Activated naive CD4-positive, alpha-beta T cell treated with anti-CD3 and anti-CD28 coated beads, Interleukin-2, amount 10 ng/mL, durations not matched to agents 7 days and 5 days (primary cell): ENCODE data around the gene GNAZ.

Experiments
- CTCF ChIA-PET: fragments of 350-600 bp; sonication (Branson Sonifier 250); formaldehyde crosslinking; loops from one replicate; lab custom pipeline; 2021; ENCODE audit warnings: antibody characterized with exemption; lab: Charles Lee
- DNase-seq: peaks from one replicate; pipeline ENCODE4 v3.0.0-alpha.2; 2020
- H3K27ac Mint-ChIP-seq: one replicate; pipeline ENCODE4 v1.8.0; 2021; ENCODE audit warnings: mild to moderate bottlenecking, moderate library complexity, mixed read lengths
- H3K27me3 Mint-ChIP-seq: one replicate; pipeline ENCODE4 v1.8.0; 2021; ENCODE audit warnings: mild to moderate bottlenecking, mixed read lengths
- H3K36me3 Mint-ChIP-seq: one replicate; pipeline ENCODE4 v1.8.0; 2021; ENCODE audit warnings: mixed read lengths
- H3K4me1 Mint-ChIP-seq: one replicate; pipeline ENCODE4 v1.8.0; 2021; ENCODE audit warnings: mixed read lengths
- H3K4me3 Mint-ChIP-seq: one replicate; pipeline ENCODE4 v1.8.0; 2021; ENCODE audit warnings: mild to moderate bottlenecking, moderate library complexity, mixed read lengths
- H3K9me3 Mint-ChIP-seq: one replicate; pipeline ENCODE4 v1.8.0; 2021; ENCODE audit warnings: mixed read lengths

Gene GNAZ

DNA sequence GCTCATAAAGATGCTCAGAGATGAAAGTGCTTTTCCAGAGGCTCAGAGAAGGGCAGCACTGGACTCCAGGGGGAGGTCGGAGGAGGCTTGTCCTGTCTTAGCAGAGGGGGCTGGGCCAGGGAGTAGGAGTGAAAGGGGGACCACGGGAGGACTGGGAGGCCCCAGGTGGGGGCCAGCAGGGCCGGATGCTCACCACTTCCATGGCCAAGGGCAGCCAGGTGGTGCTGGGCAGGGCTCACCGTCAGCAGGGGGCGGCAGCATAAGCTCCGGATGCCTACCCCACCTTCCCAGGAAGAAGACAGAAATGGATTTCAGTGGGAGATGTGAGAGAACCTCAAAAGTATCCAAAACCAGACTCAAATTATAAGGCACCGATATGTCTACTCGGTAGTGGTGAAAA lies 86.0 kb downstream of the GNAZ start:
- CTCF ChIA-PET = interaction anchor here (1.8 to 2.1 kb wide), 2 partner anchors 19 to 230 kb away, joined by 5 to 6 read pairs; no protein-coding TSS in a partner anchor
- no peaks in the 10 kb centered on the region for H3K9me3 Mint-ChIP-seq
- H3K27me3 Mint-ChIP-seq = peaks cover 13% of the 10 kb centered on the region
- peaks cover 14% of the 10 kb centered on the region for H3K4me1 Mint-ChIP-seq
- H3K36me3 Mint-ChIP-seq = no peaks in the 10 kb centered on the region
- DNase-seq = no peak
- no peak overlapping the region for H3K4me3 Mint-ChIP-seq
- no peak overlapping the region for H3K27ac Mint-ChIP-seq

DNA sequence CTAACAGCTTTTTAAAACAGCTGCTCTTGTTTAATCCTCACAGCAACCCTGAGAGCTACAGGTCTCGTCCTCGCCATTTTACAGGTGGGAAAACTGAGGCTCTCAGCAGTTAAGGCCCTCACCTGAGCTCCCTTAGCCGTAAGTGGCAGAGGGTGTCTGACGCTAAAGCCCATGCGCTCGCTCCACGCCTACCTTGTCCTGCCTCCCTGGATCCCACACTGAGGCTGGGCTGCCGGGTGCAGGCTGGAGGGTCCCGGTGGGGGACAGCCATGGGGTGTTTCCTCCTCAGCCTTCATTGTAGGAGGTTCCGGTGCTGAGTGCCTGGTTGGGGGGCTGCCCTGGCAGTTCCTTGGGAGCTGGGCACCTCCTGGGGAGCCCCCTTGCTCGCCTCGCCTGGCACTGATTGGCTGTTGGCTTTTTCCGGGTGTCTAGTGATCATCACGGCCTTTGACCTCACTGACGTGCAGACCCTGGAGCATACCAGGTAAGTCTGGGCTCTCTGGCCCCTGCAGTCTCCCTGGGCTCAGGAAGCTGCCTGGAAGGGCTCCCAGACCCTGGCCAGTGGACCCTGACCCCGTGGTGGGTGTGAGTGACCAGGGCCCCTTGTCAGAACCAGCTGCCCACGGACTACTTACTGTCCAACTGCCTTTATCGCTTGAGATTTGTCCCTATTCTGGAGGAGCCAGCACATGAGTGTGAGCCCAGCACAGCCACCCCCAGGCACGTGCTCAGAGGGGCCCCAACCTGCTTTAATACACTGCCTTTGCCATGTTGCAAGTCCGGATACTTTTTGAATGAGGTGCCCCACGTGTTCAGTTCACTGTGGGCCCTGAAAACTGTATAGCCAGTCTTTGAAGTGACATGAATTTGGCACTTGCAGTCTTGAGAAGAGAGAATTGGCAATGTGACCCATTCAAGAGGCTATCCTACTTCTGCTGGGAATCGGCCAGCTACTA lies 87.5 kb downstream of the GNAZ start:
- Mint-ChIP-seq H3K36me3 (no peaks in the 10 kb centered on the region), H3K4me1 (peaks cover 9% of the 10 kb centered on the region), H3K4me3 (no peak overlapping the region), H3K27ac (no peak overlapping the region), H3K27me3 (peaks cover 13% of the 10 kb centered on the region), H3K9me3 (no peaks in the 10 kb centered on the region)
- DNase-seq = no peak
- CTCF ChIA-PET = interaction anchor here (1.4 to 1.5 kb wide), 2 partner anchors 11 to 14 kb away, joined by 4 to 5 read pairs; no protein-coding TSS in a partner anchor

DNA sequence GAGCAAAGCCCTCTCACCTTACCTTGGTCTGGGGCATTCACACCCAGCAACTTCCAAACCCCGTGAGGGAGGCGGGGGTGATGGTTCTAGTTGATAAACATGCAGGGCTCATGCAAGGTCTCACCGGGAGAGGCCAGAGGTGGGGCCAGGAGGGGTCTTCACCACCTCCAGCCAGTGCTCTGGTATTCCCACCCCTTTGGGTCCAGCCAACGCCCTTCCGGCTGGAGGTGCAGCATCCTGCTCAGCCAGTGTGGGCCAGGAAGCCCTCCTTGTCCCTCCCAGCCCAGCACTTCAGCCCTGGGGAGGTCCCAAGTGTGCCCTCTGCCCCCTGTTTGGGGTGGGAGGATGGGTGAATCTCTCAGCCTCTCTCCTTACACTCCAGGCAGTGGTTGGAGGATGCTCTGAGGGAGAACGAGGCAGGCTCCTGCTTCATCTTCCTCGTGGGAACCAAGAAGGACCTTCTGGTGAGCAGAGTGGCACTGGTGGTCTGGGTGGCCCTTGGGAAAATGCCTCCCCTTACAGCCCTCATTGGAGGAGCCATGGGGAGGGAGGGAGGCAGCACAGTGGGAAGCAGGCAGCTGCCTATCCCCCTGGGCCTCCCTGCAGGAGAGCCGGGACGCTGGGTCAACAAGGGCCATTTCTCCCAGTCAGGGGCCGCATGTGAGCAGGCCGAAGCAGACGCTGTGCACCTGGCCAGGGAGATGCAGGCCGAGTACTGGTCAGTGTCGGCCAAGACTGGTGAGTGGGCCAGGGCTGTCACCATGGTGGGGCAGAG lies 88.4 kb downstream of the GNAZ start:
- H3K4me1 Mint-ChIP-seq = peaks cover 2% of the 10 kb centered on the region
- CTCF ChIA-PET = interaction anchor here (1.5 kb wide), 1 partner anchor 11 kb away, joined by 5 read pairs; no protein-coding TSS in a partner anchor
- DNase-seq = no peak
- no peak overlapping the region for H3K4me3 Mint-ChIP-seq
- no peaks in the 10 kb centered on the region for H3K36me3 Mint-ChIP-seq
- H3K27me3 Mint-ChIP-seq = peaks cover 13% of the 10 kb centered on the region
- no peaks in the 10 kb centered on the region for H3K9me3 Mint-ChIP-seq
- no peak overlapping the region for H3K27ac Mint-ChIP-seq

DNA sequence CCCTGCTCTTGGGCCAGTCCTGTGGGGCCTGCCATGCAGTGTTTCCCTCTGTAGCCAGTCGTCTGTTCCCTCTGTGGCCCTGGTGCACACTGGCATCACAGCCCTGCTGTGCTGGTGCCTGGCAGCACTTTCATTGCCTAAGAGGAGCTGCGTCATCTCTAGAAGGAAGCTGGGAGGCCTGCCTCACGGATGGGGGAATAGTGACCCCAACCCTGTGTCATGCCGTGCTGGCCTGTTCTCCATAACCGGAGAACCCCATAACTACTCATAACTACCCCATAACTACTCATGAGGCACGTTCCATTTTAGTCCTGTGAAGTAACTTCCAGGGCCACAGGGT lies 88.9 kb downstream of the GNAZ start:
- H3K27ac Mint-ChIP-seq = no peak overlapping the region
- H3K4me1 Mint-ChIP-seq = no peaks in the 10 kb centered on the region
- CTCF ChIA-PET = no interaction called here
- H3K27me3 Mint-ChIP-seq = peaks cover 13% of the 10 kb centered on the region
- no peak overlapping the region for H3K4me3 Mint-ChIP-seq
- no peaks in the 10 kb centered on the region for H3K36me3 Mint-ChIP-seq
- H3K9me3 Mint-ChIP-seq = no peaks in the 10 kb centered on the region
- no peak for DNase-seq

DNA sequence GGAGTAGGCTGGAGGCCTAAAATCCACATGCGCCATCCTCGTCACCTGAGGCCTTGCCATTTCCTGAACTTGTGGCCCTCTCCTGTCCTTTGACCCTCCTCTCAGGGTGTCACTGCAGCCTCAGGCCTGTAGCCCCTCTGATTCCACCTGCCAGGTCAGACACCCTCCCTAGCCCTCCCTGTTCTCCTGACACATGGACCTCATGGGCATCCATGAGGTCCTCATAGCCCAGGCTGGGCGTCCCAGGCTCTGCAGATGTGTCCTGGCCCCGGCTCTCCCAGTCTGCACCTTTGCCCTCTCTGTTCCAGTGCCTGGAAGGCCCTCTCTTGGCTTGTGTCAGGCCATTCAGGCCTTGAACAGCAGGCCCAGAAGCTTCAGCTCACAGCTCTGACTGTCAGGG lies 90.7 kb downstream of the GNAZ start:
- H3K27ac Mint-ChIP-seq = no peak overlapping the region
- peaks cover 9% of the 10 kb centered on the region for H3K27me3 Mint-ChIP-seq
- H3K36me3 Mint-ChIP-seq = no peaks in the 10 kb centered on the region
- H3K4me3 Mint-ChIP-seq = no peak overlapping the region
- no peaks in the 10 kb centered on the region for H3K4me1 Mint-ChIP-seq
- DNase-seq = no peak
- H3K9me3 Mint-ChIP-seq = no peaks in the 10 kb centered on the region
- CTCF ChIA-PET = no interaction called here

DNA sequence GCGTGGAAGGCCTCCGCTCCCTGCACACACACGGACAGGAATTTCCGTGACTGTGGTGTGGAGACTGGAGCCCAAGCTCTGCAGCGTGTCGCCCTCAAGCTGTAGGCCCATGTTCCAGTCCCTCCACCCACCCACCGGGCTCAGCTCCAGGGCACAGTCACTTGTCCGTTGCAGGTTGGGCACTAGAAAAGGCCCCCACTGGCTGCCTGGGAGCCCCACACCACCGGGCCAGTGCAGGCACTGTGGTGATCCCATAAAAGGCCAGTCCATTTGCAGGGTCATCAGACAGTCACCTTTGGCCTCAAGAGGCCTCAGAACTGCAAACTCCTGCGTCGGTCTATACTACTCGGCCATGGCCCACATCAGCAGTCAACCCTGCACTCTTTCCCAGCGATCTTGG lies 91.3 kb downstream of the GNAZ start:
- DNase-seq = no peak
- H3K27ac Mint-ChIP-seq = no peak overlapping the region
- no peak overlapping the region for H3K4me3 Mint-ChIP-seq
- no peaks in the 10 kb centered on the region for H3K4me1 Mint-ChIP-seq
- H3K36me3 Mint-ChIP-seq = no peaks in the 10 kb centered on the region
- peaks cover 6% of the 10 kb centered on the region for H3K27me3 Mint-ChIP-seq
- CTCF ChIA-PET = no interaction called here
- H3K9me3 Mint-ChIP-seq = no peaks in the 10 kb centered on the region

DNA sequence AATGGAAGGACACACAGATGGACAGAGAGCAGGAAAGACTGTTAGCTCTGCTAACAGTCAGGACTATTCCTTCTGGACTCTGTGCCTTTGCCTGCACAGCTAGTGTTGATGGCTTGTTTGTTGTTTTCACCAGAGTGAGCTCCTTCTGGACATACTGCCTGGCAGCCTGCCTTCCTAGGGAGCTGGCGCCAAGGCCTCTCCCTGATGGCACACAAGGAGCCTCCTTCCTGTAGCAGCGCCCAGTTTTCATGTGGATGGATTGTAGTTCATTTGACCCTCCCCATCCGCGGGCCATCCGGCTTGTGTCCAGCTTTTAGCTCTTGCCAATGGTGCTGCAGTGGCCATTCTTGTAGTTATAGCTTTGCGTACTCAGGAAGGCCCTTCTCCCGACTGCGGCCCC lies 93.3 kb downstream of the GNAZ start:
- H3K36me3 Mint-ChIP-seq = no peaks in the 10 kb centered on the region
- H3K4me3 Mint-ChIP-seq = no peak overlapping the region

DNA sequence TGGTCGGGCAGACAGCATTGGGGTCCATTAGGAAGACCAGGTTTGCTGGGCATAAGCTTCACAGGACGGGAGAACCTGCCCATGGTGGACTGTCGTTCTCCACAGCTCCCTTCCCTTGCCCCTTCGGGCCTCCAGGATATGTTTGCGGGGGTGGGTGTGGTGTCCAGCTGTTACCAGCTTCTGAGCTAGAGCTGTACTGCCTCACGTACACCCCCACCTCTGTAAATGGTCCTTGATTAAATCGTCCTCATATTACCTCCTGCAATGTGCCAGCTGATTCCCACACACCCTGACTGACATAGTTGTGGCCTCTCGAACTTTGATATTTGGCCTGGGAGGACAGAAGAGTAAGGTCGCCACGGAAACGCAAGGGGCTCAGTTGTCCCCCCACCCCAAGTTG lies 93.8 kb downstream of the GNAZ start:
- no peak overlapping the region for H3K4me3 Mint-ChIP-seq
- no peaks in the 10 kb centered on the region for H3K4me1 Mint-ChIP-seq
- H3K36me3 Mint-ChIP-seq = no peaks in the 10 kb centered on the region
- DNase-seq = no peak
- CTCF ChIA-PET = interaction anchor here (0.6 to 1.0 kb wide), 2 partner anchors 9 to 126 kb away, joined by 3 read pairs; no protein-coding TSS in a partner anchor
- H3K27me3 Mint-ChIP-seq = peaks cover 10% of the 10 kb centered on the region
- H3K27ac Mint-ChIP-seq = no peak overlapping the region
- H3K9me3 Mint-ChIP-seq = no peaks in the 10 kb centered on the region

More for the DNA sequence above, 93.3 kb downstream of the GNAZ start:
- Mint-ChIP-seq H3K27me3 (peaks cover 10% of the 10 kb centered on the region), H3K4me1 (no peaks in the 10 kb centered on the region), H3K9me3 (no peaks in the 10 kb centered on the region), H3K27ac (peak overlapping the region; percentile 28)
- DNase-seq = no peak
- CTCF ChIA-PET = interaction anchor here (0.6 to 1.0 kb wide), 3 partner anchors 9 to 127 kb away, joined by 3 read pairs; no protein-coding TSS in a partner anchor

DNA sequence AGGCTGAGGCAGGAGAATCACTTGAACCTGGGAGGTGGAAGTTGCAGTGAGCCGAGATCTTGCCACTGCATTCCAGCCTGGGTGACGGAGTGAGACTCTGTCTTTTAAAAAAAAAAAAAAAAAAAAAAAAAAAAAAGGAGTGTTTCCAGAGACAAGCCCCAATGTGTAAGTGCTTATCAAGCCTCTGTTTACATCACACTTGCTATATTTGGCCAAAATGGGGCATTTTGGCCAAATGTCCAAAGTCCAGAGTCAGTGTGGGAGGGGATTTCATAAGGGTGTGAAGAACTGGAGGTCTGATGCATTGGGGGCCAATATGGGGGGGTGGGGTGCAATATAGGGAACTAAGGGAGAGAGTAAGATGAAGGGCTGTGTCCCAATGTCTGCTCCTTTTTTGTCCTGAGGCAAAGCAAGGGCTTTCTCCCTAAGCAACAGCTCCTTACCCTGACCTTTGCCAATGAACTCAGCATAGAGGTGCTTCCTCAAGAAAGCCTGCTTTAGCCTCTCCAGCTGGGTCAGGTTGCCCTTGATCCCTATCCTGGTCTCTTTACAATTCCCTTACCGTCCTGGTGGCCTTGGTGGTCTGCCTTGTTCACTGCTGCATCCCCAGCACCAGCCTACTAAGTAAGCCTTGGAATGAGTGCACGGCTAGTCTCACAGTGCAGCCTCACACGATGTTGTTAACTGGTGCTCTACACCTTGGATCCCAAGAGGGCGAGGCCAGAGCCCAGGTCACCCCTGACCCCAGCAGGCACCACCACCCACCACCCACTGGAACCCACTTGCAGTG lies 95.9 kb downstream of the GNAZ start:
- Mint-ChIP-seq H3K4me1 (no peaks in the 10 kb centered on the region), H3K9me3 (no peaks in the 10 kb centered on the region), H3K27me3 (peaks cover 14% of the 10 kb centered on the region), H3K36me3 (no peaks in the 10 kb centered on the region), H3K4me3 (no peak overlapping the region), H3K27ac (no peak overlapping the region)
- CTCF ChIA-PET = no interaction called here
- no peak for DNase-seq

DNA sequence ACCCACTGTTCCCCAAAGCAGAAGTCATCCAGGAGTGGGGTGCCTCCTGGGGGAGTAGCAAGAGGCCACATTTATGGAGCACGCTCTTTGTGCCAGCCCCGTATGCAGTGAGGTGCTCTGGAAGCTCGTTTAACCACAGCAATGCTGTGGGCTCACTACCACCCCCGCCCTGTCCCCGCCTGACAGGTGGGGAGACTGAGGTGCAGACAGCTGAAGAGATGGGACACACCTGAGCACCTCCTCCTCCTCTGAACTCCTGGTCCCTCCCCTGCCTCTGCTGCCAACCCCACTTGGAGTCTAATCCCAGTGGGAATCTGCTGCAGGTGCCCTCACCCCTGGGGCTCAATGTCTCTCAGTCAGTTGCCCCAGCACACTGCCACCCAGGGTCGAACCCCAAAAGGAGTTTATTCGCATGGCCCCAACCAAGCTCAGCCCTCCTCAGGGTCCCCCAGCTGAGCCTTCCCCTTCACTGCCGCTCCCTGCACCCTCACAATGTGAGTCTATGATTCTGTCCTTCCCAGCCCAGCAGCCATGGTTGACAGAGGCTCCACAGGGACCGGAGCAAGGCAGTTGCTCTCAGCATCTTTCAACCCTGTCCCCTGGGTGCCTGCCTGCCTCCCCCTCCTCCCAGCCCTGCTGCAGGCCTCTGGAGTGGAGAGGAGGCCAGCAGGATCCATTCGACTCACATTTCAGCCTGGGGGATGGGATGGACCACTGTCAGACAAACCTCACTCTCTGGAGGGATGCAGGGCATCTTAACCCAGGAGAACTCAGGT lies 96.7 kb downstream of the GNAZ start:
- CTCF ChIA-PET = no interaction called here
- H3K9me3 Mint-ChIP-seq = no peaks in the 10 kb centered on the region
- H3K27ac Mint-ChIP-seq = no peak overlapping the region
- H3K4me3 Mint-ChIP-seq = no peak overlapping the region
- no peak for DNase-seq
- H3K27me3 Mint-ChIP-seq = peaks cover 14% of the 10 kb centered on the region
- no peaks in the 10 kb centered on the region for H3K36me3 Mint-ChIP-seq
- no peaks in the 10 kb centered on the region for H3K4me1 Mint-ChIP-seq

DNA sequence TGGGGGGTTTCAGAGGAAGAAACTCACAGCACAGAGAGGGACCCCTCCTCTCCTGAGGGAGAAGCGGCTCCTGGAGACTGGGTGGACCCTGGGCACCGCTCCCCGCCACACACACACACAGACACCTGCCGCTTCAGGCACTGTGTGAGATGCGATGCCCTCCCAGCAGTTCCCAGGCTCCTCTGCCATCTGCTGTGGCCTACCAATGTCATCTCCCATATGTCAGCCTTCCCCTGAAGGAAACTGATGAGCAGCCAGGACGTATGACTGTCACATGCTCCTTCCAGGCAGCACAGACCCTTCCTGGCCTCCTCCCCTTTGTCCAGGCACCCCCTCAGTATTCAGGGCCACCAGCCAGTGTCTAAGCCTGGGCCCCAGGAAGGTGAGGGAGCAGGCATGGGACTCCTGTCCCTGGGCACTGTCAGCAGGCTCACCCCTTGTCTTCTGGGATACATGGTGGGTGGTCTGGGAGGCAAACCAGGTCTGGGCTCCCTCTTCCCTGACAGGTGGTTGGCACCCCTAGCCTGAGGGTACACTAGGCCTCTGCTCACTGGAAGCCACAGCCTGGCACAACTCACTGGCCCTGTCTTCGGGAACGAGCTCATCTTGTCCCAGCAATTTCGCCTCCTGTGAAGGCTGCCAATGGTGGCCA lies 98.2 kb downstream of the GNAZ start:
- peaks cover 14% of the 10 kb centered on the region for H3K27me3 Mint-ChIP-seq
- H3K36me3 Mint-ChIP-seq = no peaks in the 10 kb centered on the region
- CTCF ChIA-PET = interaction anchor here (1.7 kb wide), 1 partner anchor 113 kb away, joined by 3 read pairs; no protein-coding TSS in a partner anchor
- H3K9me3 Mint-ChIP-seq = no peaks in the 10 kb centered on the region
- no peak overlapping the region for H3K27ac Mint-ChIP-seq
- no peak overlapping the region for H3K4me3 Mint-ChIP-seq
- H3K4me1 Mint-ChIP-seq = no peaks in the 10 kb centered on the region
- no peak for DNase-seq

DNA sequence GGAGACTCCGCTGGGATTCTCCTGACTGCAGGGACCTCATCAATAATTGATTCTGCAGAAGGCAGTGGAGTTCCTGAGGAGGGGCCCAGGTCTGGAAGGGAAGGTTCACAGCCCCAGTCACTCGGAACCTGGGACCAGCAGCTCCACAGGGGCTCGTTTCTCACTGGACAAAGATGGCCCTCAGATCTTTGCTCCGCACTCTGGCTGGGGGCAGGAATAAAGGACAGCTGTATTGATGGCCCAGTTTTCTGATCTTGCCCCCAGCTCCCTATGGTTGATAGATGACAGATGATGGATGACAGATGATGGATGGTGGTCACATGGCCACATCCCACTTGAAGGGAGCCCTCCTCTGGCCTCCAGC lies 98.7 kb downstream of the GNAZ start:
- no peak overlapping the region for H3K4me3 Mint-ChIP-seq

More for the DNA sequence above, 98.7 kb downstream of the GNAZ start:
- no peak for DNase-seq
- peaks cover 2% of the 10 kb centered on the region for H3K4me1 Mint-ChIP-seq
- H3K27me3 Mint-ChIP-seq = peaks cover 17% of the 10 kb centered on the region
- no peak overlapping the region for H3K27ac Mint-ChIP-seq
- CTCF ChIA-PET = interaction anchor here (1.7 kb wide), 1 partner anchor 113 kb away, joined by 3 read pairs; no protein-coding TSS in a partner anchor
- no peaks in the 10 kb centered on the region for H3K36me3 Mint-ChIP-seq
- no peaks in the 10 kb centered on the region for H3K9me3 Mint-ChIP-seq
